Measurements from ENCODE around the gene RCE1. TPM values are rescaled to one million over a fixed set of nuclear protein-coding genes. Genes with fewer than 3 reads are reported as not detected.

RCE1 gene
- total and polyA plus RNA-seq, 2 donors from 2014 or later = 13.8 to 22.3 TPM

DNA sequence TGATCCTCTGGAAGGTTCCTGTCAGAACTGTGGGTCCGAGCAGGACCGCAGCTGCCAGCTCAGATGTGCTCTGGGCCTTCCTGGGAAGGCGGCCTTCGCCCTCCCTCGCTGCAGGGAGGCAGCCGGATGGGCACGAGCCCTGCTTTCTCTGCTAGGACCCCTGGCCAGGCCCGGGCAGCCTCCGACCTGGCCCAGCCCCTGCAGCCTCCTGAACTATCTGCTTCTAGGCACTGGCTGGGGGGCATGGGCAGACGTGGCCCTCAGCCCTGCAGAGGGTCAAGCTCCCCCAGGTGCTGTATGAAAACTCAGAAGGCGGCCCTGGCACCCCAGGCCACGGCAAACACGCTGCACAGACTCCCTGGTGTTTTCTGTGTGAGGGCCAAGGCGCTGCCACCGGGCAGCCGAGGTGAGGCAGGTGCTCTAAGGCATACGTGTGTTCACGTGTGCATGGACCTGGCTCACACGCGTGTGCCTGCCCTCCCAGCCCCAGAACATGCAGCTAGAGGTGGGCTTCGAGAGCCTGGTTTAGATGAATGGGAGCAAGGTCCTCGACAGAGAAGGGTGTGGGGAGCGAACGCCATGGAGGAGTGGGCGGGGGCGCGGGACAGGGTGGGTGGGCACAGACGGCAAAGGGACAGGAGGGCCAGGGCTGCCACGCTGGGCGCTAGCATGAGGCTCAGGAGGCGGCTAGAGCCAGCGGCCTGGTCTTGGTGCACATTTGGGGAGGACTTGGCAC lies 18.0 kb downstream of the RCE1 start:
- FAIRE-seq (no peak), DNase-seq (peak in 1 of 5 donors; percentile 70)
- Histone ChIP-seq H3K4me1 (ENCODE audit: control insufficient read depth in 2 of 3, insufficient read depth in 2 of 3, low read depth in 1 of 3, low read length in 3 of 3) (no peaks in the 10 kb centered on the region), H3K27ac (ENCODE audit: low read depth in 2 of 2, low read length in 2 of 2) (no peak overlapping the region), H3K9ac (ENCODE audit: low read length in 3 of 3) (no peak overlapping the region), H3K9me3 (ENCODE audit: control insufficient read depth in 2 of 3, insufficient read depth in 1 of 3, low read length in 3 of 3) (no peaks in the 10 kb centered on the region), H3K27me3 (ENCODE audit: control insufficient read depth, insufficient read depth, low read length) (no peaks in the 10 kb centered on the region), H3K4me3 (ENCODE audit: low read length in 3 of 3) (no peak overlapping the region), H3K36me3 (ENCODE audit: control insufficient read depth in 2 of 3, insufficient read depth in 3 of 3, low read length in 3 of 3) (no peaks in the 10 kb centered on the region)
- TF ChIP-seq, protein P1, sequence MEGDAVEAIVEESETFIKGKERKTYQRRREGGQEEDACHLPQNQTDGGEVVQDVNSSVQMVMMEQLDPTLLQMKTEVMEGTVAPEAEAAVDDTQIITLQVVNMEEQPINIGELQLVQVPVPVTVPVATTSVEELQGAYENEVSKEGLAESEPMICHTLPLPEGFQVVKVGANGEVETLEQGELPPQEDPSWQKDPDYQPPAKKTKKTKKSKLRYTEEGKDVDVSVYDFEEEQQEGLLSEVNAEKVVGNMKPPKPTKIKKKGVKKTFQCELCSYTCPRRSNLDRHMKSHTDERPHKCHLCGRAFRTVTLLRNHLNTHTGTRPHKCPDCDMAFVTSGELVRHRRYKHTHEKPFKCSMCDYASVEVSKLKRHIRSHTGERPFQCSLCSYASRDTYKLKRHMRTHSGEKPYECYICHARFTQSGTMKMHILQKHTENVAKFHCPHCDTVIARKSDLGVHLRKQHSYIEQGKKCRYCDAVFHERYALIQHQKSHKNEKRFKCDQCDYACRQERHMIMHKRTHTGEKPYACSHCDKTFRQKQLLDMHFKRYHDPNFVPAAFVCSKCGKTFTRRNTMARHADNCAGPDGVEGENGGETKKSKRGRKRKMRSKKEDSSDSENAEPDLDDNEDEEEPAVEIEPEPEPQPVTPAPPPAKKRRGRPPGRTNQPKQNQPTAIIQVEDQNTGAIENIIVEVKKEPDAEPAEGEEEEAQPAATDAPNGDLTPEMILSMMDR (IDR thresholded peaks at IDR 0.05; ENCODE audit: borderline replicate concordance, extremely low read depth, insufficient read depth) = no peak
- intact Hi-C loops (cut with DNase I) = no loop called here

DNA sequence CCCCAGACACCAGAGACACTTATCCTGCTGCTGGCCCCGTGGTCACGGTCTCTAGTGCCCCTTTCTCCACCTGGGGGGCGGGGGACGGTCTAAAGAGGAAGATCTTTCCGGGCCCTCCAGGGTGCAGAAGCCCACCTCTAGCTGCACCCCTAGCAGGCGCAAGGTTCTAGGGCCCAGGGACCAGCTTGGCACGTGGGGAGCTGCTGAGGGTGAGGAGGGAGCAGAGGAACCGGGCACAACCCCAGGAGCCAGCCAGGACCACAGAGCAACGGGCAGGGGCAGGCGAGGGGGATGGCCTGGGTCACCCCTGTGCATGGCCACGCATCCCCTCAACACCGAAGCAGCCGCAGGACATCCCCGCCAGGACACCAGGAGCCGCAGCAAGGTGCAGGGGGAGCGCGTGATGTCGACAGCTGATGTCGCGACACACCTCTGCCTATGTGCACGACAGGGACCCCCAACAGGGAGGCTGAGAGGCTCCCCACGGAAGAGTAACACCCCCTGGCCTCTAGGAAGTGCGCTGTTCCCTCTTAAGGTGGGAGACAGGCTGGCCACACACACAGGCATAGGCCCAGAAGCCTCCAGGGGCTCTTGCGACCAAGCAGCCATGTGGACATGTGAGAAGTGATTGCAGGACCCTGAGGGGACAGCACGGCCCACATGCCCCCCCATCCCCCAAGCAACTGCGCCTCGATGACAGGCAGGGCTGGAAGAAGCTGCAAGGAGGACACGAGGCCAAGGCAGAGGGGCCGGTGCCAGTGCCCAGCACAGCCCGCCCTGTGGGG lies 18.7 kb downstream of the RCE1 start:
- DNase-seq (peak in 1 of 5 donors; percentile 74), FAIRE-seq (no peak)
- Histone ChIP-seq H3K4me3 (ENCODE audit: low read length in 3 of 3) (no peak overlapping the region), H3K27me3 (ENCODE audit: control insufficient read depth, insufficient read depth, low read length) (no peaks in the 10 kb centered on the region), H3K4me1 (ENCODE audit: control insufficient read depth in 2 of 3, insufficient read depth in 2 of 3, low read depth in 1 of 3, low read length in 3 of 3) (no peaks in the 10 kb centered on the region), H3K27ac (ENCODE audit: low read depth in 2 of 2, low read length in 2 of 2) (no peak overlapping the region), H3K36me3 (ENCODE audit: control insufficient read depth in 2 of 3, insufficient read depth in 3 of 3, low read length in 3 of 3) (no peaks in the 10 kb centered on the region), H3K9ac (ENCODE audit: low read length in 3 of 3) (no peak overlapping the region), H3K9me3 (ENCODE audit: control insufficient read depth in 2 of 3, insufficient read depth in 1 of 3, low read length in 3 of 3) (no peaks in the 10 kb centered on the region)
- intact Hi-C loops (cut with DNase I) = no loop called here
- TF ChIP-seq, protein P1 (IDR thresholded peaks at IDR 0.05; ENCODE audit: borderline replicate concordance, extremely low read depth, insufficient read depth) = no peak

DNA sequence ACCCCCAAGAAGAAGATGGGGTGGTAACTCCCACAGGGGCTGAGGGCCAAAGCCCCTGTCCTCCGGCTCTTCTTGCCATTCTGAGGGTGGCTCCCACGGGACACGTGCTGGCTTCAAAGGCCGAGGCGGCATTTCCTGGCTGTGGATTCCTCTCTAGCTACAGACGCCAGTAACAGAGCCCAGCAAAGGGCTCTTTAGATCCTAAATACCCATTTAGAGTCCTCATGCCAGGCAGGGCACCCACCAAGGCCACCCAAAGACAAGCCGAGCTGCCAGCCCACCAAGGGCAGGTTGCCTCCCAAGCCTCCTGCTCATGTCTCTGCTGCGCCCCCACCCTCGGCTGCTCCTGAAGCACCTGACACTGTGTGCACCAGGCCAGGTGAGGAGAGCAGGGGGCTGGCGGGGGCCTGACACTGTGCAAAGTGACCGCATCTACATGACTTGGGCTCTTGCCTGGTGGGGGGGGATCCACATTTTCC lies 19.4 kb downstream of the RCE1 start:
- FAIRE-seq (no peak), DNase-seq (peak in 1 of 5 donors; percentile 63)
- Histone ChIP-seq H3K27ac (ENCODE audit: low read depth in 2 of 2, low read length in 2 of 2) (no peak overlapping the region), H3K4me1 (ENCODE audit: control insufficient read depth in 2 of 3, insufficient read depth in 2 of 3, low read depth in 1 of 3, low read length in 3 of 3) (no peaks in the 10 kb centered on the region), H3K9me3 (ENCODE audit: control insufficient read depth in 2 of 3, insufficient read depth in 1 of 3, low read length in 3 of 3) (no peaks in the 10 kb centered on the region), H3K36me3 (ENCODE audit: control insufficient read depth in 2 of 3, insufficient read depth in 3 of 3, low read length in 3 of 3) (peaks cover 0 to 2% (median 0%) of the 10 kb centered on the region in 3 donors), H3K4me3 (ENCODE audit: low read length in 3 of 3) (no peak overlapping the region), H3K9ac (ENCODE audit: low read length in 3 of 3) (no peak overlapping the region), H3K27me3 (ENCODE audit: control insufficient read depth, insufficient read depth, low read length) (no peaks in the 10 kb centered on the region)
- intact Hi-C loops (cut with DNase I) = no loop called here
- TF ChIP-seq, protein P1 (IDR thresholded peaks at IDR 0.05; ENCODE audit: borderline replicate concordance, extremely low read depth, insufficient read depth) = no peak
